ENCODE measurements around the gene PCYT2. TPM values are rescaled to one million over a fixed set of nuclear protein-coding genes. Genes with fewer than 3 reads are reported as not detected.

Gene PCYT2
- total RNA-seq, 1 experiment from 2014 or later = 55.4 TPM

GRCh38 chr17:81903896-81904599 is 7.2 kb downstream of the PCYT2 start:
- ChIA-PET CTCF (no interaction called here), POLR2A (ENCODE audit: low non-redundant PET) (no interaction called here)
- Histone ChIP-seq H3K4me3 (ENCODE audit: low read depth, low read length, poor library complexity, severe bottlenecking) (no peak overlapping the region), H3K27me3 (replicated peaks; ENCODE audit: insufficient read depth, low read depth, low read length, poor library complexity) (no peaks in the 10 kb centered on the region), H3K4me1 (ENCODE audit: insufficient read depth, low read length, poor library complexity, severe bottlenecking) (peaks cover 6% of the 10 kb centered on the region), H3K36me3 (ENCODE audit: insufficient read depth, low read length, poor library complexity, severe bottlenecking) (peaks cover 35% of the 10 kb centered on the region), H3K9me3 (ENCODE audit: low read depth, low read length, poor library complexity, severe bottlenecking) (no peaks in the 10 kb centered on the region), H3K27ac (ENCODE audit: low read depth, low read length, poor library complexity, severe bottlenecking) (no peak overlapping the region)
- no peak for DNase-seq (ENCODE audit: low spot score)
- intact Hi-C loops (cut with micrococcal nuclease; ENCODE audit: unreplicated experiment) = no loop called here
- TF ChIP-seq EZH2 (IDR thresholded peaks at IDR 0.05; ENCODE audit: borderline replicate concordance, low read depth, low read length, poor library complexity, severe bottlenecking) = no peak
- no peak for TF ChIP-seq CTCF (conservative IDR thresholded peaks at IDR 0.05; ENCODE audit: low read depth, low read length)
- no TSS peak for BruUV-seq (replicated peaks)

- POLR2A ChIA-PET (ENCODE audit: low non-redundant PET) = no interaction called here
- Histone ChIP-seq H3K27ac (ENCODE audit: low read depth, low read length, poor library complexity, severe bottlenecking) (peak overlapping the region; percentile 42), H3K27me3 (replicated peaks; ENCODE audit: insufficient read depth, low read depth, low read length, poor library complexity) (no peaks in the 10 kb centered on the region), H3K36me3 (ENCODE audit: insufficient read depth, low read length, poor library complexity, severe bottlenecking) (peaks cover 29% of the 10 kb centered on the region), H3K4me3 (ENCODE audit: low read depth, low read length, poor library complexity, severe bottlenecking) (no peak overlapping the region), H3K4me1 (ENCODE audit: insufficient read depth, low read length, poor library complexity, severe bottlenecking) (peaks cover 11% of the 10 kb centered on the region), H3K9me3 (ENCODE audit: low read depth, low read length, poor library complexity, severe bottlenecking) (no peaks in the 10 kb centered on the region)
- TF ChIP-seq CTCF (conservative IDR thresholded peaks at IDR 0.05; ENCODE audit: low read depth, low read length) = no peak
- no peak for TF ChIP-seq EZH2 (IDR thresholded peaks at IDR 0.05; ENCODE audit: borderline replicate concordance, low read depth, low read length, poor library complexity, severe bottlenecking)
- no peak for DNase-seq (ENCODE audit: low spot score)
- intact Hi-C loops (cut with micrococcal nuclease; ENCODE audit: unreplicated experiment) = no loop called here
- CTCF ChIA-PET = no interaction called here
- BruUV-seq (replicated peaks) = no TSS peak
Measured at GRCh38 chr17:81903415-81903831, 7.8 kb downstream of the PCYT2 start.

- H3K4me3 ChIP-seq (ENCODE audit: low read depth, low read length, poor library complexity, severe bottlenecking) = peak overlapping the region; percentile 40
- ChIA-PET POLR2A (ENCODE audit: low non-redundant PET) (no interaction called here), CTCF (no interaction called here)
- no peak for TF ChIP-seq CTCF (conservative IDR thresholded peaks at IDR 0.05; ENCODE audit: low read depth, low read length)
- no peak for TF ChIP-seq EZH2 (IDR thresholded peaks at IDR 0.05; ENCODE audit: borderline replicate concordance, low read depth, low read length, poor library complexity, severe bottlenecking)
- peak overlapping the region; percentile 42 for H3K27ac ChIP-seq (ENCODE audit: low read depth, low read length, poor library complexity, severe bottlenecking)
- H3K4me1 ChIP-seq (ENCODE audit: insufficient read depth, low read length, poor library complexity, severe bottlenecking) = peaks cover 11% of the 10 kb centered on the region
- H3K27me3 ChIP-seq (replicated peaks; ENCODE audit: insufficient read depth, low read depth, low read length, poor library complexity) = no peaks in the 10 kb centered on the region
- DNase-seq (ENCODE audit: low spot score) = no peak
- peaks cover 24% of the 10 kb centered on the region for H3K36me3 ChIP-seq (ENCODE audit: insufficient read depth, low read length, poor library complexity, severe bottlenecking)
- intact Hi-C loops (cut with micrococcal nuclease; ENCODE audit: unreplicated experiment) = no loop called here
- no peaks in the 10 kb centered on the region for H3K9me3 ChIP-seq (ENCODE audit: low read depth, low read length, poor library complexity, severe bottlenecking)
- no TSS peak for BruUV-seq (replicated peaks)
Measured at GRCh38 chr17:81902653-81903414, 8.4 kb downstream of the PCYT2 start.
